ENCODE data around the gene WIPF1. TPM values are rescaled to one million over a fixed set of nuclear protein-coding genes. Genes with fewer than 3 reads are reported as not detected.

WIPF1 gene
- total RNA-seq, 1 donor from 2014 or later, result 20.6 TPM

DNA sequence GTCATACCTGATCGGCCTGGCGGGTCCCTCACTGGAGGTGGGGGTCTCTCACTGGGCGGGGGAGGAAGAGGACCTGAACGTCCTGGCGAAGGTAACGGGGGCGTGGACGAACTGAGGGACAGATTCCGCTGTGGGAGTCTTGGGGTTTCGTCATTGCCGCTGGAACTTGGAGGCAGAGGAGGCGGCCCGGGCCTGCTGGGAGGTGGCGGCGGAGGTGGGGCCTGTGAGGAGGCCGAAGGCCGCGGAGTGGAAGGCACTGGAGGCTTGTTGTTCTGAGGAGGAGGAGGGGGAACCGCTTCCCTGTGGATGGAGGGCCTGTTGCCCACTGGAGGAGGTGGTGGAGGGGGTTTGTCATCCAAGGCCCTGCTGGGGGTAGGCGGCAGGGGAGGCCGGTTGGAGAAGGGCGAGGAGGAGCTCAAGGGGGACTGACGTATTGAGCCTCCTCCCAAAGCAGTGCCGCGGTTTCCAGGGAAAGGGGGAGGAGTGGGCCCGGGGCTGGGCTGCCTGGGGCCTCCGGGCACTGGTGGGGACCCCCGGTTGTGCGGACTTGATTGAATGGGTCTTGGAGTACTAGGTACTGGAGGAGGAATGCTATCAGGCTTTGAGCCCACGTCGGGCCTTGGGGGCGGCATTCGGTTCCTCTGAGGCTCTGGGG, 25.8 kb downstream of the WIPF1 start:
- Mint-ChIP-seq H3K4me3 (no peak overlapping the region), H3K27ac (peak overlapping the region; percentile 30)
- TF ChIP-seq, protein P1, sequence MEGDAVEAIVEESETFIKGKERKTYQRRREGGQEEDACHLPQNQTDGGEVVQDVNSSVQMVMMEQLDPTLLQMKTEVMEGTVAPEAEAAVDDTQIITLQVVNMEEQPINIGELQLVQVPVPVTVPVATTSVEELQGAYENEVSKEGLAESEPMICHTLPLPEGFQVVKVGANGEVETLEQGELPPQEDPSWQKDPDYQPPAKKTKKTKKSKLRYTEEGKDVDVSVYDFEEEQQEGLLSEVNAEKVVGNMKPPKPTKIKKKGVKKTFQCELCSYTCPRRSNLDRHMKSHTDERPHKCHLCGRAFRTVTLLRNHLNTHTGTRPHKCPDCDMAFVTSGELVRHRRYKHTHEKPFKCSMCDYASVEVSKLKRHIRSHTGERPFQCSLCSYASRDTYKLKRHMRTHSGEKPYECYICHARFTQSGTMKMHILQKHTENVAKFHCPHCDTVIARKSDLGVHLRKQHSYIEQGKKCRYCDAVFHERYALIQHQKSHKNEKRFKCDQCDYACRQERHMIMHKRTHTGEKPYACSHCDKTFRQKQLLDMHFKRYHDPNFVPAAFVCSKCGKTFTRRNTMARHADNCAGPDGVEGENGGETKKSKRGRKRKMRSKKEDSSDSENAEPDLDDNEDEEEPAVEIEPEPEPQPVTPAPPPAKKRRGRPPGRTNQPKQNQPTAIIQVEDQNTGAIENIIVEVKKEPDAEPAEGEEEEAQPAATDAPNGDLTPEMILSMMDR (IDR thresholded peaks at IDR 0.05; ENCODE audit: unreplicated experiment), result no peak

GRCh38 chr2:174570318-174570958, 27.2 kb downstream of the WIPF1 start:
- DNase-seq (ENCODE audit: low spot score in 2 of 2, unreplicated experiment in 2 of 2), result no peak
- TF ChIP-seq, protein P1 (IDR thresholded peaks at IDR 0.05; ENCODE audit: unreplicated experiment), result no peak
- H3K4me3 Mint-ChIP-seq, result no peak overlapping the region

More for the DNA sequence above, 25.8 kb downstream of the WIPF1 start:
- Mint-ChIP-seq H3K9me3 (no peaks in the 10 kb centered on the region), H3K27me3 (ENCODE audit: low read depth) (no peaks in the 10 kb centered on the region), H3K36me3 (peaks cover 17% of the 10 kb centered on the region), H3K4me1 (no peaks in the 10 kb centered on the region)
- no peak for DNase-seq (ENCODE audit: low spot score in 2 of 2, unreplicated experiment in 2 of 2)

GRCh38 chr2:174569678-174570077, 27.9 kb downstream of the WIPF1 start:
- H3K27me3 Mint-ChIP-seq (ENCODE audit: low read depth), result no peaks in the 10 kb centered on the region
- H3K9me3 Mint-ChIP-seq, result no peaks in the 10 kb centered on the region
- H3K4me3 Mint-ChIP-seq, result no peak overlapping the region
- no peaks in the 10 kb centered on the region for H3K4me1 Mint-ChIP-seq
- no peak overlapping the region for H3K27ac Mint-ChIP-seq
- H3K36me3 Mint-ChIP-seq, result peaks cover 14% of the 10 kb centered on the region
- DNase-seq (ENCODE audit: low spot score in 2 of 2, unreplicated experiment in 2 of 2), result no peak
- TF ChIP-seq, protein P1 (IDR thresholded peaks at IDR 0.05; ENCODE audit: unreplicated experiment), result no peak

More at GRCh38 chr2:174570318-174570958, 27.2 kb downstream of the WIPF1 start:
- Mint-ChIP-seq H3K27ac (no peak overlapping the region), H3K36me3 (peaks cover 18% of the 10 kb centered on the region), H3K27me3 (ENCODE audit: low read depth) (no peaks in the 10 kb centered on the region), H3K9me3 (no peaks in the 10 kb centered on the region), H3K4me1 (no peaks in the 10 kb centered on the region)

GRCh38 chr2:174568425-174568824, 29.2 kb downstream of the WIPF1 start:
- no peaks in the 10 kb centered on the region for H3K27me3 Mint-ChIP-seq (ENCODE audit: low read depth)
- TF ChIP-seq, protein P1 (IDR thresholded peaks at IDR 0.05; ENCODE audit: unreplicated experiment), result no peak
- H3K4me1 Mint-ChIP-seq, result no peaks in the 10 kb centered on the region
- H3K36me3 Mint-ChIP-seq, result peaks cover 11% of the 10 kb centered on the region
- no peaks in the 10 kb centered on the region for H3K9me3 Mint-ChIP-seq
- H3K4me3 Mint-ChIP-seq, result no peak overlapping the region
- H3K27ac Mint-ChIP-seq, result no peak overlapping the region
- no peak for DNase-seq (ENCODE audit: low spot score in 2 of 2, unreplicated experiment in 2 of 2)

GRCh38 chr2:174566871-174567270, 30.7 kb downstream of the WIPF1 start:
- TF ChIP-seq, protein P1 (IDR thresholded peaks at IDR 0.05; ENCODE audit: unreplicated experiment), result no peak
- H3K9me3 Mint-ChIP-seq, result no peaks in the 10 kb centered on the region
- H3K36me3 Mint-ChIP-seq, result peaks cover 9% of the 10 kb centered on the region

More at GRCh38 chr2:174566871-174567270, 30.7 kb downstream of the WIPF1 start:
- no peaks in the 10 kb centered on the region for H3K27me3 Mint-ChIP-seq (ENCODE audit: low read depth)
- no peak overlapping the region for H3K4me3 Mint-ChIP-seq
- H3K27ac Mint-ChIP-seq, result no peak overlapping the region
- DNase-seq (ENCODE audit: low spot score in 2 of 2, unreplicated experiment in 2 of 2), result no peak
- H3K4me1 Mint-ChIP-seq, result no peaks in the 10 kb centered on the region

Data from mesothelial cell of epicardium (in vitro differentiated cells).